GM03348 (cell line): Measurements from ENCODE around the gene THAP4.
"Not testable (repeated sequence)": the region's sequence is repeated elsewhere in the genome, so short reads cannot be mapped to it uniquely, and the experiment has no call there.

Experiments used
- DNase-seq: peaks from one replicate; pipeline ENCODE4 v3.0.0; 2012; ENCODE audit warnings: low spot score

The THAP4 gene

DNA sequence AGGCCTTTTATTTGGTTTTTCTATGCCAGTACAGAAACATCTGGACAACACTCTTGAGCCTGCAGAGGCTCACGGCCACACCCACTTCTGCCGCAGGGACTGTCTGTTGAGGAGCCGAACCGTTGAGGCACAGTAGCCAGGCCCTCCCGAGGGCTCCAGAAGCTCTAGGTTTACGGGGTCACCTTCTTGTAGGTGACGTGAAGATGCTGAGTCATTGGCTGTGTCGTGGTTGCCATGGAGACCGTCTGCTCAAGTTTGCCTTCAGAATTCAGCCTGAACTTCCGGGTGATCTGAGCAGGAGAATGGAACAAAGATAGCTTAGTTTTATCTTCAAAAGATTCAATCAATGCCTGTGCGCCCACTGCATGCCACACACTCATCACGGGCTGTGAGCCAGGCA, 52.5 kb downstream of the THAP4 start:
- no peak for DNase-seq

DNA sequence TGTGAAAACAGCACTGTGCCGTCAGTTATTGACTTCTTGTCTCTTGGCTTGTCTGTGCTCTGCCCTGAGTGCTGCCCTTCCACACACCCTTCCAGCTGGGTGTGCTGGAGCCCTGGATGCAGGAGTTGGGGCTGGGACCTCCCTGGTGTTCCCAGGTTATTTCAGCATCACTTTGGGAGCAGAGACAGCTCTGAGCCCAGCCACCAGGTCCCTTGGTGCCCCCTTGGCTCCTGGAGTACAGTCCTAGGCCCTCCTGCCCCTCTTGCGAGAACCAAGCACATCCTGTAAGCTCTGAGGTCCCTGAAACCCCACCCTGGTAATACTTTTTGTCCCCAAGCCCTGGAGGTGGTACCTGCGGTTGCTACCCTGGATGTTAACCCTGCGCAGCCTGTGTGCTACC, 54.2 kb downstream of the THAP4 start:
- no peak for DNase-seq

DNA sequence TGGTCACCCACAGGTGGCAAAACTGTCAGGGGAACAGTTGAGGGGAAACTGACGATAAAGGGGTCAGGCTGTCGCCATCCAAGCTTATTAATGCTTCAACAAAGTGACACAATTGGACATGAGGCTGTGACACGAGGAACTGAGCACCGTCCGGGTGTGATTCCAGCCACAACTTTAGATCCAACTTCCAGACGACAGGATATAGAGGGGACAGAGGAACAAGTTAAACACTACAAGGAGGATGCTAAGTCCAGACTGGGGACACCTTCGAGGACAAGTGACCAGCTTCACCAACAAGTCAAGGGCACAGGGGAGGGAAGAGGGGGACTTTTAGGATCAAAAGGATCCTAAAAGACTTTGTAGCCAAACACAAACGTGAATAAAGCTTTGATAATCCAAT, 54.6 kb downstream of the THAP4 start:
- no peak for DNase-seq

DNA sequence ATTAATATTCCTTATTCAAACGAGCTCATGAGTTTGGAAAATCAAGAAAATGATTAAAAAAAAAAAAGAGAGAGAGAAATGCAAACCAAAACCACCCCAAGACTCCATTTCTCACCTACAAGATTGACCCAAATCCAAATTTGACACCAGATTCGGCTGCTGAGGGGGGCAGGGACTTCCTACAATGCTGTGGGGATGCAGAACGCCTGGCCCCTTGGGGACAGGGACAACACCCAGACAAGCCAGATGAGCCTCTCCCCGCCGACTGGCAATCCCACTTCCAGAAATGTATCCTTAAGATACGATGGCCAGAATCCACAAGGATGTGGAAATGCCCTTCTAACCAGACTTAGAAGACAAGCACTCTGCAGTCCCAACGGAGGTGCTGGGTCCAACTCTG, 57.7 kb downstream of the THAP4 start:
- DNase-seq = no peak

DNA sequence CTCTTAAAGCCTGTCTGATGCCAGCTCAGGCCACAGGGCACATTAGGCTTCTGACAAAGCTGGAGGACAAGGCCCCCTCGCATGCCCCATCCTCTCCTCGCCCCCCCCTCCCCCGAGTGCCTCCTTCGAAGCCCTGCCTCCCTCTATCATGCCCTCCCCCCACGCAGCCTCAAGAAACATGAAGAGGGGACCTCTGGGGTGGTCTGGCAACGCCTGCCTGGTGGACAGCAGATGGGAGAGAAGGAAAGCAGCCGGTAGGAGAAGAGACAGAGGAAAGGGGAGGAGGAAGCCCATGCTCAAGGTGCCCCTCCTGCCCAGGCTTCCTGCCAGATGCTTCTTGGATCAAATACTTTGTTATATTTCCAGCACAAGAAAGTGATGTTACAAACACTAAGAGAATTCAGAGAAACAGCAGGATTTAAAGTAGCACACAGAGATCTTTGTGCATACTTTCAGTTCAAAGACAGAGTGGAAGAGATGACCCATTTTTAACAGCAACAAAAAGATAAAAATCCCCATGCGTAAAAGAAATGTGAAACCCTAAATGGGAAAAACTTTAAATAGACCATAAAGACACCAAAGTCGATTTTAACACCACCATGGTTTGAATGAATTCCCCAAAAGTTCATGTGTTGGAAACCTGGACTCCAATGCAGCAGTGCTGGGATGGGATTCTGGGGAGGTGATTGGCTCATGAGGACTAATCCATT, 59.4 kb downstream of the THAP4 start:
- DNase-seq = peak; percentile 57

GRCh38 chr2:241576293-241576654, 60.7 kb downstream of the THAP4 start:
- DNase-seq = no peak

DNA sequence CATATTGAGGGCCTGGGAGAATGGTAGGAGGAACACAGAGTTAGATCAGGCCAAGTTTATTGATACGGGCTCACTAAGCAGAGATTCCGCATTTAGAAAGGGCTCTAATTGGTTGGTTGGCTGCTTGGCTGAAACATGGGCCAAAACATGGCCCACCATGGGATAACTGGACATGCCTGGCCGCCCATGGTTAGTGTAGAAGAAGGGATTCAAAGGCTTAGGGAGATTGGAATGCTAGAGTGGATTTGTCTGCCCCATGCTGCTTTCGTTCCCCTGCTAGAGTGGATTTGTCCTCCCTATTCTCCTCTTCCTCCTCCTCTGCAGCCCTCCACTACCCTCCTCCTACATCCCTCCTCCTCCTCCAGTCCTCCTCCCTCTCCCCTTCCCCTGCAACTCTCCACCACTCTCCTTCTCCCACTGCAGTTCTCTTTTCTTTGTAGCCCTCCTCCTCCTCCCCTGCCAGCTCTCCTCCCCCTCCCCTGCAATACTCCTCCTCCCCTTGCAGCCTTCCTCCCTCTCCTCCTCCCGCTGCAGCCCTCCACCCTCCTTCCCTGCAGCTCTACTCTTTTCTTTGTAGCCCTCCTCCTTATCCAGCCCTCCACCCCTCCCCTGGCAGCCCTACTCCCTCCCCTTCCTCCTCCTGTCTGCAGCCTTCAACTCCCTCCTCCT, 61.2 kb downstream of the THAP4 start:
- no peak for DNase-seq

- DNase-seq = no peak
Observed at GRCh38 chr2:241574911-241575623, 61.9 kb downstream of the THAP4 start.

DNA sequence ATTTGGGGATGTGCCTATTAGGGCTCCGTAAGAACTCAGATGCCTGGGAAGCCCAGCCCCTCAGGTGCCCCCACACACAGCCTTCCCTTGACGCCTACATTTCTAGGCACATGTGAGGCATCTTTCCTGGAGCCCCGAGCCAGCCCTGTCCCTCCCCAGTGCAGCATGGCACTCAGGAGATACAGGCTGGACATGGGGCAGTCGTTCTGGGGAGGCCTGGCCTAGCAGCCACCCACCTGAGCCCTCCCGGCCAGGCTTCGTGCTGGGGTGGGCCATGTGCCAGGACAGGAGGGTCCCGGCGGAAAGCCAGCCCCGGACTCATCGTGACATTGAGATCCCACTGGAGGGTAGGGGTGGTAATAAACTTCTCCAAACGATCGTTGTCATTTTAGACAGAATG, 63.2 kb downstream of the THAP4 start:
- DNase-seq = no peak

GRCh38 chr2:241572915-241573651, 63.9 kb downstream of the THAP4 start:
- not testable (repeated sequence) for DNase-seq

DNA sequence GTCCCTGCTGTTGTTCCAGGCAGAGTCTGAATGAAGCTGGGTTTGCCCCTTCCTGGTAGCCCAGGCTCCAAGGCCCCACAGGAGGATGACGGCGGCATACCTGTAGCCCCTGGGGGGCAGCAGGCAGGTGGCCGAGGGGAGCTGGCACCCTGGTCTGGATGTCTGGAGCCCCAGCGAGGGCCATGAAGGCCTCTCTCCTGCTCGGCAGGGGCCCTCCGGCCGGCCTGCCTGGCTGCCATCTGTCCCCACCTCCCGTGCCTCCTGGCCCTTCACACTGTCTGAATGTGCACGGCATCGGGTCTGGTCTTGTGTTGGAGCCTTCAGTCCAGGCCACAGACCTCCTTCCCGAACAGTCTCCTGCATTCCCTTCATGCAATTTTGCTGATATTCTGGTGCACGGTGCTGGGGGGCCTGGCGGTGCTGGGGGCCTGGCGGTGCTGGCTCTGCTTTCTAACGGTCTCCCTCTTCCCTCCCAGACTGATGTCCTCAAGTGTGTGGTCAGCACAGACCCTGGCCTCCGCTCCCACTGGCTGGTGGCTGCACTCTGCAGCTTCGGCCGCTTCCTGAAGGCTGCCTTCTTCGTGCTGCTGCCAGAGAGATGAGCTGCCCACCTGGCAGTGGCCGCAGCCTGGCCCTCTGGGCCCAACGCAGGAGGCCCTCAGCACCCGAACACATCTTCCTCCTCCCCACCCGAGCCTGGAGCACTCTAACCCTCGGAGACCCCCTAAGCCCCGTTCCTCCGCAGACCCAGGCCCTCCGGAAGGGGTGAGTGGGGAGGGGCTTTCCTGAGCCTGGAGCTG, 64.9 kb downstream of the THAP4 start:
- DNase-seq = no peak

- DNase-seq = no peak
Observed at GRCh38 chr2:241570961-241571581, 65.9 kb downstream of the THAP4 start.

DNA sequence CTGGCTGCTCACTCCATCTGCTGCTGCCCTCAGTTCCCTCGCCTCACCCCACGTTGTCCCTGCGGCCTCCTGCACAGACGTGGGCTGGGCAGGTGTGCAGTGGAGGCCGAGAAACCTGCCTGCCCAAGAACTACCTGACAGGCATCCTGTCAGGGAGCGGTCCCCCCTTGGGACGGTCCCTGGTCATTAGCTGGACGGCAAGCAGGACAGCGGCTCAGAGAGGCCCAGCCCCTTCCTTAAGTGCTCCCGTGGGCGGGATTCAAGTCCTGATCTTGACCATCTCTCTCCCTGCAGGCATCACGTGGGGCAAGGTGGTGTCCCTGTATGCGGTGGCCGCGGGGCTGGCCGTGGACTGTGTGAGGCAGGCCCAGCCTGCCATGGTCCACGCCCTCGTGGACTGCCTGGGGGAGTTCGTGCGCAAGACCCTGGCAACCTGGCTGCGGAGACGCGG, 67.1 kb downstream of the THAP4 start:
- no peak for DNase-seq

DNA sequence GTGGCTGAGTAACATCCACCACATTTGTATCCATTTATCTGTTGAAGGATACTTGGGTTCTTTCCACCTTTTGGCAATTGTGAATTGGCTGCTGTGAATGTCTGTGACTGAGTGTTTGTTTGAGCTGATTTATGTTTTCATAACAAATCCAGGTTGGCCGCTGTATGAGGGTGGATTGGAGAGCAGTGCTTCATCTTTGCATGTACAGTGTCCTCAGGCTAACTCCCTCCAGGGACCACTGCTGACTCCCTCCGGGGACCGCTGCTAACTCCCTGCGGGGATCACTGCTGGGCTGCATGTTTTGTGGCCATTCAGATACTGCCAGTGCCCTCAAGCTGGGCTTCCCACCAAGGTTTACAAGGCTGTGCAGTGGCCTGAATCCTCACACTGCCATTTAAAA, 68.2 kb downstream of the THAP4 start:
- no peak for DNase-seq

- DNase-seq = no peak
Observed at GRCh38 chr2:241567776-241568175, 69.2 kb downstream of the THAP4 start.

DNA sequence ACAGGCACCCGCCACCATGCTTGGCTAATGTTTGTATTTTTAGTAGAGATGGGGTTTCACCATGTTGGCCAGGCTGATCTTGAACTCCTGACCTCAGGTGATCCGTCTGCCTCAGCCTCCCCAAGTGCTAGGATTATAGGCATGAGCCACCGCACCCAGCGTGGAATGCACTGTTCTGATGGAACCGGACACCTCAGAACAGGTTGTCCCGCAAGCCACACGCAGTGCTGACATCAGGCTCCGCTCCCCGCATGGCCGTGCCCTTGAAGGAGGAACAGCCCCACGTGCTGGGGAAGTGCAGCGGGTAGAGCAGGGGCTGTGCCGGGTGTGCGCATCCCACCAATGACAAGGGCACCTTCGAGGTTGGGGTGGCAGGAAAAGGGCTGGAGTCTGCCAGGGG, 69.7 kb downstream of the THAP4 start:
- DNase-seq = not testable (repeated sequence)

DNA sequence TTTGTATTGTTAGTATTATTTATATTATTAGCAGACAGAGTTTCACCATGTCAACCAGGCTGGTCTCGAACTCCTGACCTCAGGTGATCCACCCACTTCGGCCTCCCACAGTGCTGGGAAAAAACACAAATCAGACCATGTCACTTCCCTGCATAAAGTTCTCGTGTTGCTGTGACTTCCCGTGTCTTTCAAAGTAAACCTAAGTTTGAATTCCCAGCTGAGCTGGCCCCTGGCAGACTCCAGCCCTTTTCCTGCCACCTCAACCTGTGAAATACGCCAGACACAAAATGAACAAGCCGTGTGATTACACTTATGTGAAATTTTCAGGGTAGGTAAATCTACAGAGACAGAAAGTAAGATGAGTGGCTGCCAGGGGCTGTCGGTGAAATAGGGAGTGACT, 70.5 kb downstream of the THAP4 start:
- DNase-seq = no peak

GRCh38 chr2:241566021-241566420, 70.9 kb downstream of the THAP4 start:
- DNase-seq = not testable (repeated sequence)

- DNase-seq = no peak
Observed at GRCh38 chr2:241565411-241565810, 71.5 kb downstream of the THAP4 start.

- peak; percentile 38 for DNase-seq
Observed at GRCh38 chr2:241564596-241565410, 72.2 kb downstream of the THAP4 start.
